NCI-H82 treated with DMSO at 0.1 percent for 48 hours (cell line): ENCODE data around the gene ARRDC3.
"Not testable (repeated sequence)": the region's sequence is repeated elsewhere in the genome, so short reads cannot be mapped to it uniquely, and the experiment has no call there.

Experiments used
- DNase-seq: peaks from one replicate; lab custom pipeline; 2025; ENCODE audit not compliant: unreplicated experiment; lab: John Stamatoyannopoulos, UW

Gene ARRDC3

DNA sequence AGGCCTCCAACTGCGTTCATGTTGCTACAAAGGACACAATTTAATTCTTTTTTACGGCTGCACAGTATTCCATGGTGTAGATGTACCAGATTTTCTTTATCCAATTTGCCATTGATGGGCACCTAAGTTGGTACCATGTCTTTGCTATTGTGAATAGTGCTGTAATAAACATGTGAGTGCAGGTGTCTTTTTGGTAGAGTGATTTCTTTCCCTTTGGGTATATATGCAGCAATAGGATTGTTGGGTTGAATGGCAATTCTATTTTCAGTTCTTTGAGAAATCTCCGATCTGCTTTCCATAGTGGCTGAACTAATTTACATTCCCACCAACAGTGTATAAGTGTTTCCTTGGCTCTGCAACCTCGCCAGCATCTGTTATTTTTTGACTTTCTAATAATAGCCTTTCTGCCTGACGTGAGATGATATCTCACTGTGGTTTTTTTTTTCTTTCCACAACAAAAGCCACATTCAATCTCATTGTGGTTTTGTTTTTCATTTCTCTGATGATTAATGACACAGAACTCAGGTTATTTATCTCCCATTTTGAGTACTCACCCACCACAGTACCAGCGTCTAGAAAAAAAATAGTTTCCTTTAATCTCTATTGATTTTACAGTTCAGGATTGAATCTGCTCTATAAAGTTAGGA lies 21.9 kb downstream of the ARRDC3 start:
- no peak for DNase-seq

- DNase-seq = no peak
Measured at GRCh38 chr5:91359962-91360609, 23.0 kb downstream of the ARRDC3 start.

DNA sequence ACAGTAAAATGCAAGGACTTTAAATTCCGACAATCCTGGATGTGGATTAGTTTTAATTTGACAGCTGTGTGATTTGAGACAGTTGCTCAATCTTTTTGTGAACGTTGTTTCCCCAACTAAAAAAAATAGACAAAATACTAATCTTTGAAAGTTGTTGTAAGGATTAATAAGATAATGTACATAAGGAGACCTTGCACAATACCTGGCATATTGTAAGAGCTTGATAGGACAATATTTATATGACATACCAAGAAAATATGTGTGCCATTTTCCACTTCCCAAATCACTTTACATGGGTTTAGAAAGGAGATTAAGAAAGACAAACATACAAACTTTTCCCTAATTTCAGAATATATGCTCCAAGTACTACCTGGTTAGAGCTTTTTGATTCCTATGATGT lies 25.3 kb downstream of the ARRDC3 start:
- DNase-seq = no peak

DNA sequence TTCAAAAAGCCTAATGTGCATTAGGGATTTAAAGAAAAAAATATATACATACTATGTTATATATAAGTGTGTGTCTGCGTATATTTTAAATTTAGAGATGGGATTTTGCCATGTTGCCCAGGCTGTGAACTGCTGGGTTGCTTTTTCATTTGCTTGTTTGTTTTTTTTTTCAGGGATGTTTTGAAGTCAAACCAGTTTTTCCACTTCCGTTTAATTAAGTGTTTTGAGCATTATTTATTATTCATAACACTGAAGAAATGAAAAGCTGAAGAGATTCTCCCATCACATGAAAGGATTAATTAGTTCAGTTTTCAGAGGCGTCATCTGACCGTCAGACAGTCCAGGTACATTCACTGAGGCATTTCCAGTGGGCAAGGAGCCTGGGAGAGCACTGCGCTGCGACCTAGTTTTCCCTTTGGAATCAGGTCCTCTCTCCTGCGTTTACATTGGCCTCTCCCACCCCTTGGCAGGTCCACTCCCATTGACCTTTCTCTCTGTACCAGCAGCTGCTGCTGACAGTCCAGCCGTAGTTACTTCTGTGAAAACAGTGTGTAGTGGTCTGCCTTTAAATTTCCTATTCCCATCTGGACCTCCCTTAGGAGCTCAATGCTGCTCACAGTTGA lies 26.0 kb downstream of the ARRDC3 start:
- DNase-seq = no peak

- DNase-seq = not testable (repeated sequence)
Measured at GRCh38 chr5:91354867-91355266, 28.2 kb downstream of the ARRDC3 start.

DNA sequence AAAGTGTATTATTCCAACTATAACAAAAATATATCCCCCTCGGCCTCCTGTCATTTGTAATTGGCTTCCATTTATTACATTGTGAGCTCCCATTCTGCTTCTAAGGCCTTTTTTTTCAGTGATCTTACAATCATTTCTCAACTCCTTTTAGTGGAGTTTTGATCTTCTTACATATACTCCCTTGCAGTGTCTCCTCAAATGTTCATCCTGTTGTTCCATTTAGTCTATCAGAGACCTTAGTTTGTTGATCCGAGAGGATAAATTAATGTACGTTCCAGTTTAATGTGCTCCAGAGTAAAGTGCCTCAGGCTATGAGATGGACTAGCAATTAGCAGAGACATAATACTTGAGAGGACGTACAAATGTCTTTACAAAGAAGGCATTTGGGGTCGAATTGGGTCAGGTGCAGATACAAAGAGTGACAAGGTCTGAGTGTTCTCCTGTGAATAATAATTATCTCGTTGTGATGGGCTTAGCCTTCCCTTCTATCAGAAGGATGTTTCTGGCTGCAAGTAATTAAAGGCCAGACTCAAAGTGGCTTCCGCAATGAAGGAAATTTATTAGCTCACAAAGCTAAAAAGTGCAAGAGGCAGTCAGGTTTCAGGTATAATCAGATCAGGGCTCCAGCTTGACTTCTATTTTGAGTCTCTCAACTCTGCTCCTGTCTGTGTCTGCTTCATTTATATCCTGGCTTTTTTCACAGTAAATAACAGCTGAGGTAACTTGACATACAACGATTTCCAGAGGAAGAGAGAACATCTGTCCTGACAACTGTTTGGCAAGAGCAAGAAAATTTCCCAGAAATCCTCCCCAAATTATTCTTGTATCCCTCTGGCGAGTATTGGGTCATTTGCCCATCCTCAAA lies 30.1 kb downstream of the ARRDC3 start:
- DNase-seq = no peak

DNA sequence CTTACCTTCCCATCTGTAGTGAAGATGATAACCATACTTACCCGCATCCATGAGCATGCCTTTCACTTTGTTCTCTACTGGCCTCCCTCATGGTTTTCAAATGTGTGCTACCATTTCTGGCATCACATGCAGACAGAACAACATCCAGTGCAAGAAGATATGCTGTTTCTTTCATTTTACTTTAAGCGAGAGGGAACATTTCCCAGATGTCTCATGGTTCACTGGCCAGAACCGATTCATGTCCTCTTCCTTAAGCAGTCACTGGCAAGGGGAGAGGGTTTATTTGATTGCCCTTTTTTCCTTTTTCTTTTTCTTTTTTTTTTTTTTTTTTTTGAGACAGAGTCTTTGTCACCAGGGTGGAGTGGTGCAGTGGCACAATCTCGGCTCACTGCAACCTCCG lies 37.7 kb downstream of the ARRDC3 start:
- DNase-seq = no peak

GRCh38 chr5:91344661-91345200 lies 38.4 kb downstream of the ARRDC3 start:
- not testable (repeated sequence) for DNase-seq

- no peak for DNase-seq
Measured at GRCh38 chr5:91343916-91344315, 39.2 kb downstream of the ARRDC3 start.

- not testable (repeated sequence) for DNase-seq
Measured at GRCh38 chr5:91342931-91343330, 40.2 kb downstream of the ARRDC3 start.

GRCh38 chr5:91341154-91341553 lies 42.0 kb downstream of the ARRDC3 start:
- DNase-seq = no peak

GRCh38 chr5:91340532-91340931 lies 42.6 kb downstream of the ARRDC3 start:
- no peak for DNase-seq

DNA sequence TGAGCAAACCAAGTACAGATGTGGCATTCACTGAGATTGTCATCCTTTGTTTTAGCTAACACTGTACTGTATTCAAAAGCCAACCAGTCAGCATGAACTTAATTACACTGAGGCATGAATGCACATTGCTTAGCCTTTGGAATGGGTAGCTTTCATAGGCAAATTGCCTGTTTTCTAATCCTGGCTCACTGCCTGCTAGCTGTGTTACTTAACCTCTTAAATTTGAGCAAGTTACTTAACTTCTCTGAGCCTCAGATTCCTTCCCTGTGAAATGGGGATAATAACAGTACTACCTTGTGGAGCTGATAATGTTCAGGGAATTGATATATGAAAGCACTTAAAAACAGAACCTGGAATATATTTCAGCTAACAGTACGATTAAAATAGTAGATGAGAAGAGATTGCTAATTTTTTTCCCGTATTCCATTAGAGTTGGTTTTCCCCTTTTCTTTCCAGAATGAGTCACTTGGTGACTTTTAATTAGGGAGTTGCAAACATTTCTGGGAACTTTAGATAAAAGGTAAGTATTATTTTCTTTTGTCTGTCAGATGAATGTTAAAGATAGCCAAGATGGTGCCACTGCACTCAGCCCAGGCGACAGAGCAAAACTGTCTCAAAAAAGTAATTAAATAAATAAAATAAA lies 43.9 kb downstream of the ARRDC3 start:
- no peak for DNase-seq

GRCh38 chr5:91332267-91333045 lies 50.7 kb downstream of the ARRDC3 start:
- no peak for DNase-seq

GRCh38 chr5:91331705-91332104 lies 51.4 kb downstream of the ARRDC3 start:
- no peak for DNase-seq

- no peak for DNase-seq
Measured at GRCh38 chr5:91329283-91329682, 53.8 kb downstream of the ARRDC3 start.

GRCh38 chr5:91328743-91329142 lies 54.4 kb downstream of the ARRDC3 start:
- DNase-seq = no peak

DNA sequence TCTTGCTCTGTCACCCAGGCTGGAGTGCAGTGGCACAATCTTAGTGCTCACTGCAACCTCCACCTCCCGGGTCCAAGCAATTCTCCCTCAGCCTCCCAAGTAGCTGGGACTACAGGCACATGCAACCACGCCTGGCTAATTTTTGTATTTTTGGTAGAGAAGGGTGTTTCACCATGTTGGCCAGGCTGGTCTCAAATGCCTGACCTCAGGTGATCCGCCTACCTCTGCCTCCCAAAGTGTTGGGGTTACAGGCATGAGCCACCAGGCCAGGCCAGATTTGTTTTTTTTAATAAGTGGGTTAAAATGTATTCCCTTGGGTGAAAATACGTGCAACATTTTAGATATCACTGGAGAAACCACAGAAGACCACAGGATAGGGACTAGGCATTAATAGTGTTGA lies 60.1 kb downstream of the ARRDC3 start:
- not testable (repeated sequence) for DNase-seq

DNA sequence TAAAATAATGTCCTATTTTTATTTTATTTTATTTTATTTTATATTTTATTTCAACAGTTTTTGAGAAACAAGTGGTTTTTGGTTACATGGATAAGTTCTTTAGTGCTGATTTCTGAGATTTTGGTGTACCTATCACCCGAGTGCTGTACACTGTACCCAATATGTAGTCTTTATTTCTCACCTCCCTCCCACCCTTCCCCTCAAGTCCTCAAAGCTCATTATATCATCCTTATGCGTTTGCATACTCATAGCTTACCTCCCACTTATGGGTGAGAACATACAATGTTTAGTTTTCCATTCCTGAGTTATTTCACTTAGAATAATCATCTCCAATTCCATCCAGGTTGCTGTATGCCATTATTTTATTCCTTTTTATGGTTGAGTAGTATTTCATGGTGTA lies 63.5 kb downstream of the ARRDC3 start:
- DNase-seq = no peak

DNA sequence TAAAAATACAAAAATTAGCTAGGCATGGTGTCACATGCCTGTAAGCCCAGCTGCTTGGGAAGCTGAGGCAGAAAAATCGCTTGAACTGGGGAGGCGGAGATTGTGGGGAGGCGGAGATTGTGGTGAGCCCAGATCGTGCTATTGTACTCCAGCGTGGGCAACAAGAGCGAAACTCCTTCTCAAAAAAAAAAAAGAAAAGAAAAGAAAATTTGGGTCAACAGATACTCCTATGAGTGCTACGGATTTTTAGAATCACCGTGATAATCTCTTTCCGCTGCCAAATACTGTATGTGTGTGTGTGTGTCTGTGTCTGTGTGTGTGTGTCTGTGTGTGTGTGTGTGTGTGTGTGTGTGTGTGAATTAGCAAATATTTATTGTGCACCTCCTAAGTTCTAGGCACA lies 64.4 kb downstream of the ARRDC3 start:
- no peak for DNase-seq
